ENCODE data around the gene DENND1A. TPM values are rescaled to one million over a fixed set of nuclear protein-coding genes. Genes with fewer than 3 reads are reported as not detected.

Gene DENND1A
- total and polyA plus RNA-seq, 12 donors = 7.3 to 36.7 (median 19.6) TPM

DNA sequence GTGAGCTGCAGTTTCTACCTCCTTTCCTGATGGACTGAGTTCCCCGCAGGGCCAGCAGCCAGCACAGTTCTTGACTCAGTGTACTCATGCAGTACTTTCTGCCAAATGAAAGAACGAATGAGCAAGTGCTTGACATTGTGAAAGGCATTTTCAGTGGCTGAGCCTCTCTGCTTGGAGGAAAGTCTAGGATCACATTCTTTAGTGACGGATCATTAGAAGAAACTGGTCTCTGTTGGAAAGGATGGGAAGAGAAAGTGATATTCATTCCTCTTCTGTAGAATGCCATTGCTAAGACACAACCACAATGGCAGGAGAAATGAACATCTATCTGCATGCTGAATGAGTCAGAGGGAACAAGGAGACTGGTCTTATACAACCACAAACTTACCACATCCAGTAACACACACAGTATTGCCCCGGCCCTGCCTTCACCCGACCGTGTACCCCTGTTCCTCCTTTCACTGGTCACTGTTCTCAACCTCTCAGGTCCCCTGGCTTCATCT is 367.0 kb downstream of the DENND1A start:
- H3K27ac ChIP-seq = no peak overlapping the region
- no peaks in the 10 kb centered on the region for H3K4me1 ChIP-seq (replicated peaks in 1 of 2)
- H3K36me3 ChIP-seq (replicated peaks in 1 of 2) = no peaks in the 10 kb centered on the region
- 78 to 84% (median 83%) methylated on average over 6 of the region's 6 CpGs for WGBS, 4 donors
- no peaks in the 10 kb centered on the region for H3K27me3 ChIP-seq
- peak in 1 of 7 donors; percentile 3 for DNase-seq
- no peak overlapping the region for H3K4me3 ChIP-seq
- no peak for TF ChIP-seq POLR2A (IDR thresholded peaks at IDR 0.05)
- TF ChIP-seq, protein P1, sequence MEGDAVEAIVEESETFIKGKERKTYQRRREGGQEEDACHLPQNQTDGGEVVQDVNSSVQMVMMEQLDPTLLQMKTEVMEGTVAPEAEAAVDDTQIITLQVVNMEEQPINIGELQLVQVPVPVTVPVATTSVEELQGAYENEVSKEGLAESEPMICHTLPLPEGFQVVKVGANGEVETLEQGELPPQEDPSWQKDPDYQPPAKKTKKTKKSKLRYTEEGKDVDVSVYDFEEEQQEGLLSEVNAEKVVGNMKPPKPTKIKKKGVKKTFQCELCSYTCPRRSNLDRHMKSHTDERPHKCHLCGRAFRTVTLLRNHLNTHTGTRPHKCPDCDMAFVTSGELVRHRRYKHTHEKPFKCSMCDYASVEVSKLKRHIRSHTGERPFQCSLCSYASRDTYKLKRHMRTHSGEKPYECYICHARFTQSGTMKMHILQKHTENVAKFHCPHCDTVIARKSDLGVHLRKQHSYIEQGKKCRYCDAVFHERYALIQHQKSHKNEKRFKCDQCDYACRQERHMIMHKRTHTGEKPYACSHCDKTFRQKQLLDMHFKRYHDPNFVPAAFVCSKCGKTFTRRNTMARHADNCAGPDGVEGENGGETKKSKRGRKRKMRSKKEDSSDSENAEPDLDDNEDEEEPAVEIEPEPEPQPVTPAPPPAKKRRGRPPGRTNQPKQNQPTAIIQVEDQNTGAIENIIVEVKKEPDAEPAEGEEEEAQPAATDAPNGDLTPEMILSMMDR (IDR thresholded peaks at IDR 0.05) = no peak
- H3K9me3 ChIP-seq (replicated peaks in 1 of 3) = no peaks in the 10 kb centered on the region
- intact Hi-C loops (cut with DNase I) = no loop called here

DNA sequence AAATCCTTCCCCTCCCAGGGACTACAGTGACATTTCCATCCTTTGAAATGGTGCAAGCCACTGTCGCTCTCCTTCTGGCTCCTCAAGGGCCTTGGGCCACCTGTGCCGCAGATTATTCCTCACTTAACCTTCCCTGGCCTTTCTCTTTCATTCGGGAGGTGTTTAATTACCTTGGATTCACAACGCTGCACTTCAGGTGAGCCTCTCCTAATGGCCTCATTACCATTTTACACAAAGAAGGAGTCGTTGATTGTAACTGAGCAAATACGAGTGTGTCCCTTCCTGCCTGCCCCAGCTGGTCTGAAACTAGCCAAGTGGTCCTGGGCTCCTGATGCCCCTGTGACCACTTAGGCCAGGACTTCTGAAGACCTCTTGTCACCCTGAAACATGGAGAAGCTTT is 368.9 kb downstream of the DENND1A start:
- no peaks in the 10 kb centered on the region for H3K4me1 ChIP-seq (replicated peaks in 1 of 2)
- no peaks in the 10 kb centered on the region for H3K27me3 ChIP-seq
- peaks cover 0 to 10% of the 10 kb centered on the region in 2 donors for H3K36me3 ChIP-seq (replicated peaks in 1 of 2)
- TF ChIP-seq, protein P1 (IDR thresholded peaks at IDR 0.05) = no peak
- no peak for TF ChIP-seq POLR2A (IDR thresholded peaks at IDR 0.05)
- H3K27ac ChIP-seq = no peak overlapping the region
- no peak for DNase-seq
- WGBS, 4 donors = 91 to 95% (median 93%) methylated on average over 6 of the region's 6 CpGs
- H3K4me3 ChIP-seq = no peak overlapping the region
- intact Hi-C loops (cut with DNase I) = no loop called here
- H3K9me3 ChIP-seq (replicated peaks in 1 of 3) = no peaks in the 10 kb centered on the region

DNA sequence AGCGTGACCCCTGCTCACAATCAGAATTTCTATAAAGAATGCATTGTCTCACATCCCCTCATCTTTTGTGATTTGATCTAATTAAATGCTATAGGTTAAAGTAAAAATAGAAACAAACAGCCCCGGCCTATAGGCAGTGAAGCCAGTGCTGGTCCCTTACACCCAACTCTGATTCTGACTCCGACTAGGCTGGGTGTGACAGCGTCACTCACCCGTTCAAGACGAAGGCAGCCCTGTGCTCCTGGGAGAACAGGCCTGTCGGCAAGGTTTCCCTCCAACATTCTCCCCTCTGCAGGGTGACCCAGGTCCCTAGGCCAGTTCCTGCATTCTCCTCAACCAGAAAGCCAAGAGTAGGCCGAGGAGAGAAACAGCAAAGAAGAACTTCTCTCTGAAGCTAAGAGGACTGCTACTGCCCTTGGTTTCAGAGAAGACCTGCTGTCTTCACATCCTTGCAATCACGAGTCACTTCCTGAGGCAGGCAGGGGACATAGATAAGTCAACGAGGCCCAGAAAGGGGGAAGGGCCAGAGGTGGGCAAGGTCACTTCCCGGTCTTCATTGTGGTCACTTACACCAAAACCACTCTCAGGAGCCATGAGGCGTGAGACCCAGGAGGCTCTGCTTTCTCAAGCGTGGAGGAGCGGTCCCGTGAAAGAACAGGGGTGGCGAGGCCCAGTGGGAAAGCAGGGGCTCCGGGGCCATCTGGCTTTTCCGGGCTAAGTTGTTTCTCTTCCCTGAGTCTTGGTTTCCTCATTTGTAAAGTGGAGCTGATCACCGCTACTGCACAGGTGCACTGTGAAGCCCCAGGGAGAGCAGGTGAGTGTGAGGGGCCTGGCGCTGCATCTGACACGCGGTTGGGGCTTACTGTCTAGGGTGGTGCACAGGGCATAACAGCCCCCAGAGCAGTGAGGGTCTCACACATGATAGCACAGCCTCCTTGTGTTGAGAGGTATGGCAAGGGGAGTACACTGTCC is 373.2 kb downstream of the DENND1A start:
- WGBS, 4 donors = 78 to 90% (median 83%) methylated on average over 12 to 22 of the region's 22 CpGs
- Histone ChIP-seq H3K4me1 (replicated peaks in 1 of 2) (no peaks in the 10 kb centered on the region), H3K27me3 (no peaks in the 10 kb centered on the region), H3K4me3 (no peak overlapping the region), H3K36me3 (replicated peaks in 1 of 2) (peaks cover 0 to 10% of the 10 kb centered on the region in 2 donors), H3K27ac (no peak overlapping the region), H3K9me3 (replicated peaks in 1 of 3) (no peaks in the 10 kb centered on the region)
- no peak for TF ChIP-seq POLR2A (IDR thresholded peaks at IDR 0.05)
- TF ChIP-seq, protein P1 (IDR thresholded peaks at IDR 0.05) = no peak
- no peak for DNase-seq
- intact Hi-C loops (cut with DNase I) = loop anchor here in 1 of 2 donors (5.0 kb wide), 1 partner anchor 51 kb away; no protein-coding TSS in a partner anchor

DNA sequence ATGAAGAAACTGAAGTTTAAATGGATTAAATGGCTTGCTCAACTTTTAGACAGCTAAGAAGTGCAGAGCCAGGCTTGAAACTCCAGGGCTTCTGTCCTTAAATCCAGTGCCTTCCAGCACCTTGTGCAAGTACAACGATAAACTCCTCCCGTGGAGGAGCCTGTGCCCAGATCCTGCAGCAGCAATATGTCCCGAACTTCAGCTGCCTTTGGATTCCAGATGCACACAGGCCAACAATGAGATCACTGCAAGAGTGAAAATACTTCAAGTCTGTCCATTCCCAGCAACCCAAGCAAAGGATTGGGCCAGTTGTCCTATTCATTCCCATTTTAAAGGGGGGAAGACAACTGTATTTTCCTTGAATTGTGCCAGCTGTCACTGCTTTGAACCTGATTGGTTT is 374.3 kb downstream of the DENND1A start:
- Histone ChIP-seq H3K27me3 (no peaks in the 10 kb centered on the region), H3K4me1 (replicated peaks in 1 of 2) (peaks cover 0 to 7% of the 10 kb centered on the region in 2 donors), H3K4me3 (no peak overlapping the region), H3K9me3 (replicated peaks in 1 of 3) (no peaks in the 10 kb centered on the region), H3K36me3 (replicated peaks in 1 of 2) (peaks cover 0 to 10% of the 10 kb centered on the region in 2 donors), H3K27ac (no peak overlapping the region)
- no peak for TF ChIP-seq POLR2A (IDR thresholded peaks at IDR 0.05)
- TF ChIP-seq, protein P1 (IDR thresholded peaks at IDR 0.05) = no peak
- whole genome bisulfite sequencing, 4 donors = 86 to 93% (median 91%) methylated on average over 3 of the region's 3 CpGs
- no peak for DNase-seq
- intact Hi-C loops (cut with DNase I) = loop anchor here in 1 of 2 donors (5.0 kb wide), 1 partner anchor 52 kb away; no protein-coding TSS in a partner anchor

Measured in adrenal gland (tissue), 12 donors.